ENCODE measurements around the gene GCSH. TPM values are rescaled to one million over a fixed set of nuclear protein-coding genes. Genes with fewer than 3 reads are reported as not detected.

Gene GCSH
- total and polyA plus RNA-seq, 10 of the 15 experiments (the other 5 are each of a cell fraction or from before 2014, with no cell fraction given), result 14.7 to 108 (median 39.3) TPM

- CTCF ChIA-PET, result no interaction called here
- Histone ChIP-seq H3K4me1 (ENCODE audit: control insufficient read depth, insufficient read depth, low read length) (no peaks in the 10 kb centered on the region), H3K9me3 (replicated peaks; ENCODE audit: control insufficient read depth, insufficient read depth, low read length) (no peaks in the 10 kb centered on the region), H2AFZ (ENCODE audit: control insufficient read depth, low read depth, low read length) (no peak overlapping the region), H3K4me3 (no peak overlapping the region), H4K20me1 (ENCODE audit: control insufficient read depth, insufficient read depth) (no peaks in the 10 kb centered on the region), H3K36me3 (ENCODE audit: control insufficient read depth in 2 of 2, insufficient read depth in 2 of 2, low read length in 1 of 2) (no peaks in the 10 kb centered on the region; a peak in 1 of 4 replicates), H3K4me2 (ENCODE audit: control insufficient read depth, insufficient read depth) (no peak overlapping the region), H3K27ac (ENCODE audit: control insufficient read depth, insufficient read depth) (no peak overlapping the region), H3K79me2 (ENCODE audit: control insufficient read depth, insufficient read depth, low read length) (no peaks in the 10 kb centered on the region), H3K9ac (ENCODE audit: control insufficient read depth, insufficient read depth, low read length) (no peak overlapping the region), H3K27me3 (replicated peaks in 1 of 2; ENCODE audit: control insufficient read depth in 2 of 2, insufficient read depth in 2 of 2, low read length in 1 of 2) (no peaks in the 10 kb centered on the region)
- 61% methylated on average over 4 of the region's 4 CpGs for WGBS (ENCODE audit: insufficient coverage, insufficient replicate concordance, low lambda C conversion rate, missing lambda C conversion rate)
- no peak for TF ChIP-seq MLLT1 (IDR thresholded peaks at IDR 0.05)
- TF ChIP-seq SRF (IDR thresholded peaks at IDR 0.05; ENCODE audit: low read depth in 2 of 2, low read length in 2 of 2), result no peak
- TF ChIP-seq SMAD5 (IDR thresholded peaks at IDR 0.05; ENCODE audit: low read depth), result no peak
- no peak for TF ChIP-seq PAX8 (IDR thresholded peaks at IDR 0.05)
- TF ChIP-seq ZBTB40 (IDR thresholded peaks at IDR 0.05; ENCODE audit: borderline replicate concordance), result no peak
- no peak for TF ChIP-seq NFIC (IDR thresholded peaks at IDR 0.05; ENCODE audit: low read depth, low read length)
- no peak for TF ChIP-seq BMI1 (IDR thresholded peaks at IDR 0.05; ENCODE audit: borderline replicate concordance)
- no peak for TF ChIP-seq TCF7 (IDR thresholded peaks at IDR 0.05; ENCODE audit: borderline replicate concordance)
- no peak for TF ChIP-seq JUNB (IDR thresholded peaks at IDR 0.05)
- in situ Hi-C loops (cut with MboI), result no loop called here
- FAIRE-seq (no peak), DNase-seq (ENCODE audit: low read depth, low spot score) (no peak), ATAC-seq (no peak)
- intact Hi-C loops (cut with micrococcal nuclease; ENCODE audit: unreplicated experiment), result no loop called here
- SMC1A ChIA-PET (ENCODE audit: uncharacterized antibody, unreplicated experiment), result no interaction called here
- POLR2A ChIA-PET, result no interaction called here
- BruUV-seq (replicated peaks), result no TSS peak
- RAD21 ChIA-PET (ENCODE audit: unreplicated experiment), result no interaction called here
Measured at GRCh38 chr16:81069063-81069462, 27.1 kb downstream of the GCSH start.
